IMR-90 (cell line): ENCODE data around the gene TRAT1. TPM values are rescaled to one million over a fixed set of nuclear protein-coding genes. Genes with fewer than 3 reads are reported as not detected.

Source experiments
- ATAC-seq: fragments of 200-7000 bp; cut with Tn5 transposase; 2 replicates; pipeline ENCODE4 v1.9.1; 2020; ENCODE audit warnings: low read depth, mild to moderate bottlenecking, moderate library complexity
- BruUV-seq: library from RNA; stranded (reverse); fragments of 400-500 nt; replicated peaks from 2 replicates; lab custom pipeline; 2021; lab: Mats Ljungman, UMichigan
- CTCF ChIA-PET: fragments of 300-600 bp; formaldehyde crosslinking; extraction: SDS; loops from one replicate; lab custom pipeline; 2021; ENCODE audit warnings: antibody characterized with exemption; lab: Yijun Ruan, JAX
- POLR2A ChIA-PET: fragments of 300-600 bp; sonication (Branson Sonifier 250); formaldehyde crosslinking; loops from one replicate; lab custom pipeline; 2022; ENCODE audit warnings: antibody characterized with exemption; ENCODE audit not compliant: unreplicated experiment; lab: Charles Lee
- DNase-seq: peaks from one replicate; pipeline ENCODE4 v3.0.0; 2013
- H2AFZ ChIP-seq: replicated peaks from 2 replicates; pipeline ENCODE3; 2013; ENCODE audit warnings: low read length, mild to moderate bottlenecking; ENCODE audit not compliant: poor library complexity
- H2AK5ac ChIP-seq: 2 replicates; pipeline ENCODE4 v1.6.1; 2013; ENCODE audit warnings: low read depth, low read length, inconsistent platforms
- H2AK9ac ChIP-seq: replicated peaks from 2 replicates; pipeline ENCODE3; 2013; ENCODE audit warnings: mild to moderate bottlenecking, low read depth, low read length, moderate library complexity; ENCODE audit not compliant: poor library complexity
- H2BK120ac ChIP-seq: 2 replicates; pipeline ENCODE4 v1.6.1; 2013; ENCODE audit warnings: low read depth, low read length, inconsistent platforms
- H2BK15ac ChIP-seq: 3 replicates; pipeline ENCODE4 v1.6.1; 2013; ENCODE audit warnings: low read depth, low read length, inconsistent platforms
- H2BK20ac ChIP-seq: 2 replicates; pipeline ENCODE4 v1.6.1; 2013; ENCODE audit warnings: low read depth, mild to moderate bottlenecking, inconsistent platforms, low read length, moderate library complexity
- H2BK5ac ChIP-seq: 2 replicates; pipeline ENCODE4 v1.6.1; 2013; ENCODE audit warnings: mild to moderate bottlenecking, low read depth, low read length, inconsistent platforms; ENCODE audit not compliant: poor library complexity, severe bottlenecking
- H3K14ac ChIP-seq: replicated peaks from 2 replicates; pipeline ENCODE4 v1.6.1; 2013; ENCODE audit warnings: low read depth, low read length, inconsistent platforms
- H3K18ac ChIP-seq: 2 replicates; pipeline ENCODE4 v1.6.1; 2013; ENCODE audit warnings: low read depth, low read length, control low read depth
- H3K23ac ChIP-seq: 2 replicates; pipeline ENCODE4 v1.6.1; 2013; ENCODE audit warnings: low read depth, low read length, inconsistent platforms
- H3K27ac ChIP-seq: 2 replicates; pipeline ENCODE4 v1.5.1; 2013; ENCODE audit warnings: mild to moderate bottlenecking, control low read depth, low read length; ENCODE audit not compliant: insufficient read depth
- H3K27me3 ChIP-seq: 2 replicates; pipeline ENCODE4 v1.6.1; 2013; ENCODE audit warnings: low read length; ENCODE audit not compliant: control insufficient read depth, insufficient read depth
- H3K36me3 ChIP-seq: 2 replicates; pipeline ENCODE4 v1.6.1; 2013; ENCODE audit warnings: low read length, mixed read lengths; ENCODE audit not compliant: control insufficient read depth, insufficient read depth
- H3K4ac ChIP-seq: 2 replicates; pipeline ENCODE4 v1.6.1; 2013; ENCODE audit warnings: low read depth, low read length, inconsistent platforms
- H3K4me1 ChIP-seq: 2 replicates; pipeline ENCODE4 v1.6.1; 2013; ENCODE audit warnings: low read length, mixed read lengths; ENCODE audit not compliant: control insufficient read depth, insufficient read depth
- H3K4me2 ChIP-seq: 2 replicates; pipeline ENCODE4 v1.6.1; 2013; ENCODE audit warnings: low read depth, mild to moderate bottlenecking, control low read depth, low read length, moderate library complexity
- H3K4me3 ChIP-seq: 2 replicates; pipeline ENCODE4 v1.5.1; 2013; ENCODE audit warnings: low read depth, mild to moderate bottlenecking, control low read depth, low read length, moderate library complexity; ENCODE audit not compliant: insufficient read depth
- H3K56ac ChIP-seq: 2 replicates; pipeline ENCODE4 v1.6.1; 2013; ENCODE audit warnings: low read length, inconsistent platforms; ENCODE audit not compliant: insufficient read depth; ENCODE audit errors: extremely low read depth
- H3K79me1 ChIP-seq, 2 experiments: 2 replicates each; pipeline ENCODE4 v1.6.1; 2013; ENCODE audit warnings: low read length in 2 of 2, inconsistent platforms in 1 of 2, low read depth in 1 of 2
- H3K9ac ChIP-seq: 2 replicates; pipeline ENCODE4 v1.6.1; 2013; ENCODE audit warnings: low read depth, low read length, control low read depth
- H3K9me1 ChIP-seq: 2 replicates; pipeline ENCODE4 v1.6.1; 2013; ENCODE audit warnings: low read length, inconsistent platforms; ENCODE audit not compliant: insufficient read depth
- H3K9me3 ChIP-seq: 2 replicates; pipeline ENCODE4 v1.6.1; 2013; ENCODE audit warnings: low read length; ENCODE audit not compliant: control insufficient read depth, insufficient read depth
- H4K20me1 ChIP-seq: 2 replicates; pipeline ENCODE4 v1.6.1; 2013; ENCODE audit warnings: low read length, inconsistent platforms; ENCODE audit not compliant: insufficient read depth
- H4K5ac ChIP-seq: 2 replicates; pipeline ENCODE4 v1.6.1; 2013; ENCODE audit warnings: mild to moderate bottlenecking, low read depth, low read length, control low read depth
- H4K8ac ChIP-seq, 2 experiments: 2 replicates each; pipeline ENCODE4 v1.6.1; 2013; ENCODE audit warnings: low read depth in 2 of 2, low read length in 2 of 2, control low read depth in 1 of 2, inconsistent platforms in 1 of 2
- H4K91ac ChIP-seq: 2 replicates; pipeline ENCODE4 v1.6.1; 2013; ENCODE audit warnings: low read depth, low read length, inconsistent platforms; ENCODE audit not compliant: insufficient read depth
- BHLHE40 ChIP-seq: fragments of 150-350 bp; IDR thresholded peaks from 2 replicates; pipeline ENCODE4 v1.6.1; 2016; ENCODE audit warnings: mild to moderate bottlenecking, low read depth, low read length
- CEBPB ChIP-seq: IDR thresholded peaks from 2 replicates; pipeline ENCODE4 v1.6.1; 2012; ENCODE audit warnings: low read depth, low read length, improper control_type of control experiment
- CHD1 ChIP-seq: IDR thresholded peaks from 2 replicates; pipeline ENCODE4 v1.6.1; 2012; ENCODE audit warnings: low read depth, low read length, improper control_type of control experiment
- FOS ChIP-seq: fragments of 150-350 bp; IDR thresholded peaks from 2 replicates; pipeline ENCODE4 v1.6.1; 2016; ENCODE audit warnings: low read depth, low read length
- MAFK ChIP-seq: IDR thresholded peaks from 2 replicates; pipeline ENCODE4 v1.6.1; 2012; ENCODE audit warnings: low read depth, low read length, improper control_type of control experiment
- MAZ ChIP-seq: IDR thresholded peaks from 2 replicates; pipeline ENCODE4 v1.6.1; 2012; ENCODE audit warnings: low read depth, mild to moderate bottlenecking, low read length, improper control_type of control experiment, moderate library complexity, borderline replicate concordance
- MXI1 ChIP-seq: IDR thresholded peaks from 2 replicates; pipeline ENCODE4 v1.6.1; 2012; ENCODE audit warnings: low read depth, mild to moderate bottlenecking, low read length, moderate library complexity, borderline replicate concordance
- NFE2L2 ChIP-seq: fragments of 150-350 bp; IDR thresholded peaks from 2 replicates; pipeline ENCODE4 v1.6.1; 2016; ENCODE audit warnings: low read depth, mild to moderate bottlenecking, low read length
- POLR2A ChIP-seq: IDR thresholded peaks from 2 replicates; pipeline ENCODE4 v1.6.1; 2012; ENCODE audit warnings: mild to moderate bottlenecking, low read depth, low read length
- RAD21 ChIP-seq: IDR thresholded peaks from 2 replicates; pipeline ENCODE4 v1.6.1; 2012; ENCODE audit warnings: low read length, improper control_type of control experiment
- RCOR1 ChIP-seq: IDR thresholded peaks from 2 replicates; pipeline ENCODE4 v1.6.1; 2012; ENCODE audit warnings: mild to moderate bottlenecking, low read length, improper control_type of control experiment; ENCODE audit not compliant: insufficient replicate concordance
- RFX5 ChIP-seq: IDR thresholded peaks from 2 replicates; pipeline ENCODE4 v1.8.0; 2012; ENCODE audit warnings: low read depth, mild to moderate bottlenecking, low read length, moderate library complexity
- SMC3 ChIP-seq: fragments of 150-350 bp; IDR thresholded peaks from 2 replicates; pipeline ENCODE4 v1.6.1; 2016; ENCODE audit warnings: low read depth, mild to moderate bottlenecking, antibody characterized with exemption, low read length, moderate library complexity
- WGBS, 2 experiments: methylation state at CpG; one replicate each; pipeline versions ENCODE4 v1.1.5 to v1.1.7; 2013; ENCODE audit warnings: missing lambda C conversion rate in 2 of 2; ENCODE audit not compliant: insufficient read length in 1 of 2; ENCODE audit errors: extremely low coverage in 2 of 2; 5-methylcytosine and 5-hydroxymethylcytosine counted together
- dilution Hi-C: fragments of 300-500 bp; cut with HindIII; formaldehyde crosslinking; loops from one replicate; pipeline ENCODE4 v1.14.3; 2018; ENCODE audit warnings: low sequenced_read_pairs; ENCODE audit not compliant: unreplicated experiment
- in situ Hi-C: fragments of 300-500 bp; cut with MboI; formaldehyde crosslinking; loops from 3 replicates; pipeline ENCODE4 v1.14.3; 2019; ENCODE audit warnings: low sequenced_read_pairs, inconsistent platforms, mixed read lengths
- intact Hi-C: fragments of 100-400 bp; cut with micrococcal nuclease; formaldehyde crosslinking; loops from 2 replicates; pipeline ENCODE4 v1.10.0; 2022
- polyA plus RNA-seq, 3 experiments: library from polyadenylated mRNA; depleted of rRNA; stranded (reverse); fragments of >200 nt; gene quantifications; 2 replicates each; pipeline ENCODE4 v1.2.3, GENCODE V29; 2012; ENCODE audit warnings: low replicate concordance in 1 of 3
- total RNA-seq: library from RNA; depleted of rRNA; stranded (reverse); fragments of >200 nt; gene quantifications from 2 replicates; pipeline ENCODE4 v1.2.3, GENCODE V29; 2012

Gene TRAT1
- total and polyA plus RNA-seq, 2 of the 4 experiments (the other 2 are of a cell fraction) = not detected

DNA sequence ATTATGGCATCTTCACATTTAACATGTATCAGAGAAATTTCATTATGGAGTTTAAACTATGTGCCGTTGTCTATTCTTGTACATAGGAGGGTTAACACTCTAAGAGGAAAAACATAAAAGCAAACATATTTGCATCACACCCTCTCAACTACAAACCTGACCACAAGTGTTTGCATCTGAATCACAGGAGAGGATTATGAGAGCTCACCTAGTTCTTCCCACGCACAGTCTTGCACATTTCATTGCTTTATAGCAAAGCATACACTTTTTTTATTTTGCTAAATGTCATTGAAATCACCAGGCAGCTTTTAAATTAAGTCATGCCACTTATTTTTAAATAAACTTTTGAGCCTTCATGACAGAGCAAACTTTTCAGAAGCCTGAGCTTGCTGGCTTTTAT lies 12.5 kb downstream of the TRAT1 start:
- no peak for ATAC-seq
- Histone ChIP-seq H3K9me1 (no peaks in the 10 kb centered on the region), H3K23ac (no peak overlapping the region), H2AFZ (no peak overlapping the region), H4K5ac (no peak overlapping the region), H4K8ac (no peak overlapping the region), H2BK20ac (no peak overlapping the region), H3K14ac (no peak overlapping the region), H3K56ac (no peak overlapping the region), H3K36me3 (no peaks in the 10 kb centered on the region), H3K4me3 (no peak overlapping the region), H2BK120ac (no peak overlapping the region), H3K9ac (no peak overlapping the region), H2AK5ac (no peak overlapping the region), H3K9me3 (no peaks in the 10 kb centered on the region), H3K27me3 (no peaks in the 10 kb centered on the region), H4K91ac (no peak overlapping the region), H2AK9ac (no peak overlapping the region), H2BK5ac (no peak overlapping the region), H3K79me1 (no peaks in the 10 kb centered on the region), H3K18ac (no peak overlapping the region), H4K20me1 (no peaks in the 10 kb centered on the region), H3K4me2 (no peak overlapping the region), H3K4me1 (no peaks in the 10 kb centered on the region), H2BK15ac (no peak overlapping the region), H3K4ac (no peak overlapping the region), H3K27ac (no peak overlapping the region)
- no TSS peak for BruUV-seq
- TF ChIP-seq FOS (no peak), RFX5 (no peak), POLR2A (no peak), MAFK (no peak), CEBPB (no peak), SMC3 (no peak), MAZ (no peak), MXI1 (no peak), BHLHE40 (no peak), RCOR1 (no peak), NFE2L2 (no peak), RAD21 (no peak), CHD1 (no peak)
- intact Hi-C loops = no loop called here
- in situ Hi-C loops = no loop called here
- no peak for DNase-seq
- ChIA-PET POLR2A (no interaction called here), CTCF (no interaction called here)
- WGBS, 2 experiments = no CpG with 5 or more reads among the region's 2 CpGs
- dilution Hi-C loops = no loop called here
